Occipital lobe (tissue), 2 donors: Measurements from ENCODE around the gene CLIC2. TPM values are rescaled to one million over a fixed set of nuclear protein-coding genes. Genes with fewer than 3 reads are reported as not detected.
"Not testable (repeated sequence)": the region's sequence is repeated elsewhere in the genome, so short reads cannot be mapped to it uniquely, and the experiment has no call there.

Source experiments
- DNase-seq: peaks from one replicate; lab custom pipeline; 2025; lab: John Stamatoyannopoulos, UW
- total RNA-seq: library from RNA; depleted of rRNA; stranded (reverse); fragments of >200 nt; gene quantifications from one replicate; pipeline ENCODE4 v1.2.3, GENCODE V29; 2014

CLIC2 gene
- 5.1 TPM for total RNA-seq

DNA sequence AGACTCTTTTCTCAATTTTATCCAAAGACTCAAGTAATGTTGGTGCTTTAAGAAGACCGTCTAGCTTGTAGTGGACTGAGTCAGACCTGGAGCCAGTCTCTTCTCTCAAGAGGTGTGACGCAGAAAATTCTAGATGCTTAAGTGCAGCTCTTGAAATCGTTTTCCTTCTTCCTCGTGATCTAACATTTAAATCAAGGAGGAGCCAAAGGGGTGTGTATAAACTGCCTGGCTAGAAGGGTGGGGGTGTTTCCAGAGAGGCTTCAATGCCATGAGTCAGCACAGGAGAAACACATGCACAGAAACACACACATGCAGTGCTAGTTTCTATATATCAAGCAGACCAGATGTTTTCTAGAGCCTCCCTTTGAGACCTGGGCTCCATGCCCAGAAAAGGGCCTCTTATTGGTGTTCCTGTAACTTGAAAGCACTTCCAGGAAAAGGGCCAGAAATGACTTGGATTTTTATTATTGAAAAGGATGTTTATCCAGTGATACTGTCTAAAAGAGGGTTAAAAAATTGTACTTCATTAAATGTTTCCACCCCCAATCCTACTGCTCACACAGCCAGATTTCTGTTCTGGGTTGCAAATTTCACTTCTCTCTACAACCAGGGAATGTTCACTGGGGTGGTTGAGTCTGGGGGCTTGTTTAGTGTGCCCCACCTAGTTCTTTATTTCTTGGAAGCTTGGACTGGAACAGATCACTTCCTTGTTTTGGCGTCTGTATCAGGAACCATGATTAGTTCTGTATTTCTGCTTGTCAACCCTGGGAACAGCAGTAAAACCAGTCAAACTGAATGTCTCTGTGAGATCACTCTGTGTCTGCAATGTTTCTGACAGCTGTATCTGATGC, at the start of gene CLIC2:
CLIC2 (minus strand) TSS at position 129 of the 851 bp plus-strand sequence. CDS start 187 bp downstream, outside the sequence.
- peak; percentile 1 for DNase-seq

DNA sequence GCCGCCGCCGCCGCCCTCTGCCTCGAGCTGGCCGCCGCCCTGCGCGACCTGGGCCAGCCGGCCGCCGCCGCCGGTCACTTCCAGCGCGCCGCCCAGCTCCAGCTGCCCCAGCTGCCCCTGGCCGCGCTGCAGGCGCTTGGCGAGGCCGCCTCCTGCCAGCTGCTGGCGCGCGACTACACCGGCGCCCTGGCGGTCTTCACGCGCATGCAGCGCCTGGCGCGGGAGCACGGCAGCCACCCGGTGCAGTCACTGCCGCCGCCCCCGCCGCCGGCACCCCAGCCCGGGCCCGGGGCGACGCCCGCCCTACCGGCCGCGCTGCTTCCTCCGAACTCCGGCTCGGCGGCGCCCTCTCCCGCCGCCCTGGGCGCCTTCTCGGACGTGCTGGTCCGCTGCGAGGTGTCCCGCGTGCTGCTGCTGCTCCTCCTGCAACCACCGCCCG, 48.1 kb upstream of the CLIC2 start:
- DNase-seq = not testable (repeated sequence)

DNA sequence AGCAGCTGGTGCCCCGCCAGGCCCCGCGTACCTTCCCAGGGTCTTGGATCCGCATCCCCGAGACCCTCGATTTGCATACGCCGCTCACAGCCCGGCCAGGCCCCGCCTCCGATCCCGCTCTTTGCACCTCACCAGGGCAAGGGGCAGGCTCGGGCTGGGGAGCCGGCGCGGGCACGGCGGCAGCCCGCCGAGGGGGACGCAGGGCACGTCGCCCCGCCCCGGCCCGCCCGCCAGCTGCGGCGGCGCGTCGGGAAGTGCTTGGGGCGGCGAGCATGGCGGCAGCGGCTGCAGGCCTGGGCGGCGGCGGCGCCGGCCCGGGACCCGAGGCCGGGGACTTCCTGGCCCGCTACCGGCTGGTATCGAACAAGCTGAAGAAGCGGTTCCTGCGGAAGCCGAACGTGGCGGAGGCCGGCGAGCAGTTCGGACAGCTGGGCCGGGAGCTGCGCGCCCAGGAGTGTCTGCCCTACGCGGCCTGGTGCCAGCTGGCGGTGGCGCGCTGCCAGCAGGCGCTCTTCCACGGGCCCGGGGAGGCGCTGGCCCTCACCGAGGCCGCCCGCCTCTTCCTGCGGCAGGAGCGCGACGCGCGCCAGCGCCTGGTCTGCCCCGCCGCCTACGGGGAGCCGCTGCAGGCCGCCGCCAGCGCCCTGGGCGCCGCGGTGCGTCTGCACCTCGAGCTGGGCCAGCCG, 47.6 kb upstream of the CLIC2 start, which contains the start of gene F8A2:
F8A2 (plus strand) TSS at position 253 of the 686 bp plus-strand sequence; CDS start at position 273, 20 bp downstream.
- not testable (repeated sequence) for DNase-seq

DNA sequence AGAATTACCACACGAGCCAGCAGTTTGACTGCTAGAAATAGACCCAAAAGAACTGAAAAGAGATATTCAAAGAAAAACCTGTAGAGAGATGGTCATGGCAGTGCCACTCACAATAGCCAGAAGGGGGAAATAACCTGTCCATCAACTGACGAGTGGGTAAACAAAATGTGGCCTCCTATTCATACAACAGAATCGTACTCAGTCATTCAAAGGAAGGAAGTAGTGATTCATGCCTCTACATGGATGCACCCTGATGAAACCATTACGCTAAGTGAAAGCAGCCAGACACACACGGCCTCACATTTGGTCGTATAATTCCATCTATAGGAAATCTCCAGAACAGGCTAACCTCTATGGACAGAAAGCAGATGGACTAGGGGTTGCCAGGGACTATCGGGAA, 45.4 kb upstream of the CLIC2 start:
- not testable (repeated sequence) for DNase-seq

DNA sequence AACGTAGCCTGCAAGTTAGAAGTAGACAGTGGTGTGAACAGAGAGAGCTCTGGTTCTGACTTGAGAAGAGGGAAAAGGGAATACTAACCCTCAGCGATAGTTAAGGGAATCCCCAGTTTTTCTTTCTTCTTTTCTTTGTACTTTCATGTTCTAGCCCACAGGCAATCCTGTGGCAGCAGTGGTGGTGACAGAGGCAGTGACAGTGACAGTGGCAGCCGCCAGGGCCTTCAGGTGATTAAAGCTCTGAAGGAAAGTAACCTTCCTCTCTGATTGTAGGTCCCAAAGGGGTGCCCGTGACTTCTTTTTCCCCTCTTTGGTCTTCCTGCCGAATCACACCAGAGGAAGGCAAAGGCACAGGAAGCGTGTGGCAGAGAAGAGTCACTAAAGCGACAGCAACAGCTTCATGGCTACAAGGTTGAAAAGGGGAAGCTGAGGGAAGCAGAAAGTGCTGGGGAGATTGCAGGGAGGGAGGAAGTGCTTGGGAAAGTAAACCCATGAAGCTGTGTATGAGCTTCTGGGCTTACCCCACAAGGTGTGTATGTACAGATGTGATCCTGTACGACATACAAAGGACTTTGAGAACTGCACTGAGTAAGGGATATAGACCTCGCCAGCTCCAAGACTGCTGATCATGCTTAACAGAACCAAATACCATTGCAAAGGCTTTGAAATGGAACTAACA, 39.5 kb upstream of the CLIC2 start:
- not testable (repeated sequence) for DNase-seq

DNA sequence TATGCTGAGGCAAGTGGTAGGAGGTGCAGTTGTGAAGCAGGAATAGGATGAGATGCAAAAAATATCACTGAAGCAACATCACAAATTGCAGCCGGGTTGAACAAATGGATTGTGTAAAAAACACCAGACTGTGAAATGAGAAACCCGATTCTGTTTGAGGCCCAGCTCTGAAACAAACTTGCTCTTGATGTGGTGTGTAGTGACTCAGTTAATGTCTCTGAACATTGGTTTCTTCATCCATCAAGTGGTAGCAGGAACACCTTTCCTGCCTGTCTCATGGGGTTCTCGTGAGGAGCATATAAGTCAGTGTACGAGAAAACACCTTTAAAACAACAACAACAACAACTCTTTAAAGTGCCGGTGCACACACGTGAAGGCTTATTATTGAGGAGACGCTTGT, 29.3 kb upstream of the CLIC2 start:
- DNase-seq = not testable (repeated sequence)

DNA sequence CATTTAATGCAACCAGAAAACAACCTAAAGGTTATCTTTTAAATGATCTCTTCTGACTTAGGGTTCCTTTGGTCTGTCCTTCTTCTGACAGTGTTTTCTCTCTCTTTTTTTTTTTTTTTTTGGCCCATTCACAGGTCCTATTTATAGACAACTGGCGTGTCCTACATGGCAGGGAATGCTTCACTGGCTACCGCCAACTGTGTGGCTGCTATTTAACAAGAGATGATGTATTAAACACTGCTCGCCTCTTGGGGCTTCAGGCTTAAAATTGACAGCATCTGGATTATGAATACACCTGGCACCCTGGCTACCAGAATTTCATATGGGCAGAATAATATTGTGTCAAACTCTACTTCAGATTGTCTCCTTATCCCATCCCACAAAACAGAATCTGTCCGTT, 15.0 kb upstream of the CLIC2 start:
- DNase-seq = not testable (repeated sequence)

DNA sequence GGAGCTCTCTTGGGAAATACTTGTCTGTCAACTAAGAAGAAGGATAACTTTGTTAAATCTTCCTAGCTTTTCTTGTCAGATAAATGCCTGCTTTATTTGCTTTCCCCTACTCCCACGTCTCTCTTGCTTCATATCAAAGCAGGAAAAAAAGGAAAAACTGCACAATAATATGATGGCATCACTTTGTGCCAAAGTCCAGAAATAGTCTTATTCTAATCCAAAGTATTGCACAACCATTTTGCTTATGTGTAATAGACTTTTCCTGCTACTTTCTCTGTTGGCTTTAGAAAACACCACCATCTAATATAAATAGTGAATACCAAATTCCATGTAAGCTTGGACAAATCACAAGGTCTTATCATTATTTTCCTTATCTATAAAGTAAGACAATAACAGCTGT, 11.3 kb upstream of the CLIC2 start:
- DNase-seq = not testable (repeated sequence)

DNA sequence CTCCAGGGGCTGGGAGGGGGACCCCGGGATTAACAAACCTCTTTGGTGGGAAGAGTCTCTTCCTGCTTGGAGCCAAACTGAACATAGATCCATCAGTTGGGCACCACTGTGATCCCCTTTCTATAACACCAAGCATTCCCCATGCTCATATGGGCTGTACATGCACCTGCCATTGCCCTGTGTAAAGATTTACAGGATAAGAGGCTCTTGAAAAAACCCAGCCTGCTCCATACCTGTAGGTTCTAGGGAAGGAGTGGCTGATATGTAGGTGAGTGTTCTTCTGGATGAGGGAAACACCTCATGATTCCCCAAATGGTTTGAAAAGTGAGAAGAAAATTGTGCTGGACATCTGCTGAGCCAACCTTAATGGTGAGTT, 911 bp upstream of the CLIC2 start:
- not testable (repeated sequence) for DNase-seq

DNA sequence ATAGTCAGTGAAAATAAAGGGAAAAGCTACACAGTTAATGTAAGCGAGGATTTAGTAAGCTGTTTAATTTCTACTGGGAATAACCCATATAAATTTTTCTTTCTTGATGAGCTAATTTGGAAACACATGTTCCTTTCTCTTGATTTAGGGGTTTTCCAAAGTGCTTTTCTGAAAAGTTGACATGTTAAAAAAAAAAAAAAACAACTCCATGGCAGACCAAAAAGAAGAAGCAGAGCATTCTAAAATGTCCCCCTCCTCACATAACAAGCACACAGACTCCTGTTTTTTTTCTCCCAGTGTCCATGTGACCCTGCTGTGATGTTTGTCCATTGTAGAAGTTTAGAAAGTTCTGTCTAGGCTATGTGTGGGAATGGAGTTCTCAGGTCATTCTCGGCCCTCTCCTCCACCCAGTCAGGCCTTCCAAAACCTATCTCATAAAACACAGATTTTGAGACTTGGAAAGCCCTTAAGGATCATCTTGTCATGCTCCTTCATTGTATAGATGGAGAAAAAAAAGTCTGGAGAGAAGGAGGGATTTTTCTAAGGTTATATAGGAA, 792 bp downstream of the CLIC2 start:
- DNase-seq = no peak

DNA sequence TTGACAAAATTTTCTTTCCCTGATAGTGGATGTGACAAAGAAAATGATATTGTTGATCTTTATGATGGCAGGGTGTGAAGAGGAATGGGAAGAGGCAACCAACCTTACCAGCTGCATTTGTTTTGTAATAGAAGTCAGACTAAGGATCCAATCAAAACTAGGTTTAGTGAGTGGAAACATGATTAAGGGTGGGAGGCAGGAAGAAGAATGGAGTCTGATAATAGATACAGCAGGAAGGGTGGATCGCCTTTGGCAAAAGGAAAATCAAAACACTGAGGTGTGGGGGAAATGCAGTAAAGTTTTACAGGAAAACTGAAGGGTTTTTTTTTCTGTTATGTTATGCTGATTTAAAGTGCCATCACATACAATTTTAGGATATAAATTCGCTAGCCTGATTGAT, 3.4 kb downstream of the CLIC2 start:
- DNase-seq = no peak

DNA sequence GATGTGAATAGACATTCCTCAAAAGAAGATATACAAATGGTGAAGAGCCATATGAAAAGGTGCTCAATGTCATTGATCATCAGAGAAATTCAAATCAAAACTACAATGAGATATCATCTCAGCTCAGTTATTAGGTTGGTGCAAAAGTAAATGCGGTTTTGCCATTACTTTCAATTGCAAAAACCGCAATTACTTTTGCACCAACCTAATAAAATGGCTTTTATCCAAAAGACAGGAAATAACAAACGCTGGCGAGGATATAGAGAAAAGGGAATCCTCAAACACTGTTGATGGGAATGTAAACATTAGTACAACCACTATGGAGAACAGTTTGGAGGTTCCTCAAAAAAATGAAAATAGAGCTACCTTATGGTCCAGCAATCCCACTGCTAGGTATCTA, 5.1 kb downstream of the CLIC2 start:
- DNase-seq = no peak

DNA sequence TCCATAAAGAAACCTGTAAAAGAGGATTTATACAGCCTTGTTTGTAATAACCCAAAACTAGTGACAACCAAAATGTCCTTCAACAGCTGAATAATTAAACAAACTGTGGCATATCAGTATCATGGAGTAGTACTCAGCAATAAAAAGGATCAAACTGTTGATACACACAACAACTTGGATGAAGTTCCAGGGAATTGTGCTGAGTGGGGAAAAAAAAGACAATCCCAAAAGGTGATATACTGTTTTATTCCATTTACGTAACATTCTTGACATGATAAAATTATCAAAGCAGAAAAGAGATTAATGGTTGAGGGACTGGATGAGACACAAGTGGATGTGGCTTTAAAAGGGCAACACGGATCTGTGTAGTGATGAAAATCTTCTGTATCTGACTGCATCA, 7.8 kb downstream of the CLIC2 start:
- no peak for DNase-seq

DNA sequence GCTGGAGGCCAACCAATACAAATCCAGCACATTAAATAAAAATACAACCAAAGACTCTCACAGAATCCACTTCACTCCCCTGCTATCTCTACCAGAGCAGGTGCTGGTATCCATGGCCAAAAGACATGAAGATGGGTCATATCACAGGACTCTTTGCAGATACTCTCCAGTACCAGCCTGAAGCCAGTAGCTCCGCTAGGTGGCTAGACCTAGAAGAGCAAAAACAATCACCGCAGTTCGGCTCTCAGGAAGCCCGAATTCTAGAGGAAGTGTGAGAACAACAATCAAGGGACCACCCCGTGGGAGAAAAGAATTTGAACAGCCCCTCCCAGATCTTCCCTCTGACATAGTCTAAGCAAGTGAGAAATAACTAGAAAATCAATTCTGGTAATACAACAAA, 20.2 kb downstream of the CLIC2 start:
- no peak for DNase-seq

DNA sequence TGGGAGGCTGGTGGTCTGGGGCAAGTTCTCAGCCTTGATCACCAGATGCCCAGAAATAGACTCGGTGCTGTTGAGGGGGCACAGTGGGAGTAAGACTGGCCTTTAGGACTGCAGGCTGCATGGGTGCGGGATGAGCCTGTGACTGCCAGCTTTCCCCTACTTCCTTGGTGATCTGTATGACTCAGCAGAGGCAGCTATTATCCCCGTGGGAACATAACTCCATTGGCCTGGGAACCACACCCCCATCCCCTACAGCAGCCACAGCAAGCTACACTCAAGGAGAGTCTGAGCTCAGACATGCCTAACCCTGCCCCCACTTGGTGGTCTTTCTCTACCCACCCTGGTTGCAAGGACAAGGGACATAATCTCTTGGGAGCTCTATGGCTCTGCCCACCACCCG, 20.6 kb downstream of the CLIC2 start:
- no peak for DNase-seq

DNA sequence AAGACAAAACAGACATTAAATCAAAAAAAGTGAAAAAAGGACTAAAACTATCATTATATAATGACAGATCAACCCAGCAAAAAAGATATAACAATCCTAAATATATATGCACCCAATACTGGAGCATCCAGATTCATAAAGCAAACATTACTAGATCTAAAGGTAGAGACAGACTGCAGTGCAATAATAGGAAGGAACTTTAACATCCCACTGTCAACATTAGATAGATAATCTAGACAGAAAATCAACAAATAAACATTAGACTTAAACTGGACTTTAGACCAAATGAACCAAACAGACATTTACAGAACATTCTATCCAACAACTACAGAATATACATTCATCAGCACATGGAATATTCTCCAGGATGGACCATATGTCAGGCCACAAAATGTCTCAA, 40.6 kb downstream of the CLIC2 start:
- DNase-seq = no peak

DNA sequence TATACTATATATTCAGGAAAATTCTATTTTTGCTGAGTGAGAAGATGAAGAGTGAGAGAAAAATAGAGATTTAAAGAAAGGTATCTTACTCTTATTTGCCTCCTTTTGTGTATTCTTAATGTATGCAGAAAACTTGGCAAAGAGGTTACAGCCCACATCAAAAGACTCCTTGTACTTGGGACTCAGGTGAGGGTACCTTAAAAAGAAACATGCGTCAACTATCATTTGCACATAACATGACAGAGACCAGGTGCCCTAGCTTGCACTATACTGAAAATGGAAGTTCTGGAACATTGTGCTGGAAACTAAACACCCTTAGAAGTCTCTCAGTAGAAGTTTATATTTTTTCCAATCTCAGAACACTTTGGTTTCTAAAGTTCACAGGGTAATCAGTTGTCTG, 54.5 kb downstream of the CLIC2 start:
- DNase-seq = no peak

DNA sequence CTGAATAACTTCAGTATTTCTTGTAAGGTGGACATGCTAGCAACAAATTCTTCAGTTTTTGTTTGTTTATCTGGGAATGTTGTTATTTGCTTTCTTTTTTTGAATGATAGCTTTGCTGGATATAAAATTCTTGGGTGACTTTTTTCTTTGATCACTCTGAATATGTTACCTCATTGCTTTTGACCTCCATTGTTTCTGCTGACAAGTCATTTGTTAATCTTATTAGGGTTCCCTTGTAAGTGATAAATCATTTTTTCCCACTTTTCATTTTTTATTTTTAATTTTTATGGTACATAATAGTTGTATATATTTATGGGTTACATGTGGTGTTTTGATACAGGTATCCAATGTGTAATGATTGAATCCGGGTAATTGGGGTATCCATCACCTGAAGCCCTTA, 63.4 kb downstream of the CLIC2 start:
- DNase-seq = no peak

DNA sequence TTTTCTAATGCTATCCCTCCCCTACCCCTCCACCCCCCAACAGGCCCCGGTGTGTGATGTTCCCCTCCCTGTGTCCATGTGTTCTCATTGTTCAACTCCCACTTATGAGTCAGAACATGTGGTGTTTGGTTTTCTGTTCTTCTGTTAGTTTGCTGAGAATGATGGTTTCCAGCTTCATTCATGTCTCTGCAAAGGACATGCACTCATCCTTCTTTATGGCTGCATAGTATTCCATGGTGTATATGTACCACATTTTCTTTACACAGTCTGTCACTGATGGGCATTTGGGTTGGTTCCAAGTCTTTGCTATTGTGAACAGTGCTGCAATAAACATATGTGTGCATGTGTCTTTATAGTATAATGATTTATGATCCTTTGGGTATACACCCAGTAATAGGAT, 66.4 kb downstream of the CLIC2 start:
- not testable (repeated sequence) for DNase-seq

DNA sequence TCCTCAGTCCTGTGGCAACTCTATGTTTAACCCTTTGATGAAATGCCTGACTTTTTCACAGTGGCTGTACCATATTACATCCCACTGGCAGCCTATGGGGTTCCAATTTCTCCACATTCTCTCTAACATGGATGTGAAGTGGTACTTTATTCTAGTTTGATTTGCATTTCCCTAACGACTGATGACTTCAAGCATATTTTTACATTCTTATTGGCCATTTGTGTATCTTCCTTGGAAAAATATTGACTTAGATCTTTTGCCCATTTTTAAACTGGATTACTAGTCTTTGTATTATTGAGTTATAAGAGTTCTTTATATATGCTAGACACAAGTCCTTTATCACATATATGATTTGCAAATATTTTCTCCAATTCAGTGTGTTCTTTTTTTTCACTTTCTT, 68.0 kb downstream of the CLIC2 start:
- DNase-seq = no peak

DNA sequence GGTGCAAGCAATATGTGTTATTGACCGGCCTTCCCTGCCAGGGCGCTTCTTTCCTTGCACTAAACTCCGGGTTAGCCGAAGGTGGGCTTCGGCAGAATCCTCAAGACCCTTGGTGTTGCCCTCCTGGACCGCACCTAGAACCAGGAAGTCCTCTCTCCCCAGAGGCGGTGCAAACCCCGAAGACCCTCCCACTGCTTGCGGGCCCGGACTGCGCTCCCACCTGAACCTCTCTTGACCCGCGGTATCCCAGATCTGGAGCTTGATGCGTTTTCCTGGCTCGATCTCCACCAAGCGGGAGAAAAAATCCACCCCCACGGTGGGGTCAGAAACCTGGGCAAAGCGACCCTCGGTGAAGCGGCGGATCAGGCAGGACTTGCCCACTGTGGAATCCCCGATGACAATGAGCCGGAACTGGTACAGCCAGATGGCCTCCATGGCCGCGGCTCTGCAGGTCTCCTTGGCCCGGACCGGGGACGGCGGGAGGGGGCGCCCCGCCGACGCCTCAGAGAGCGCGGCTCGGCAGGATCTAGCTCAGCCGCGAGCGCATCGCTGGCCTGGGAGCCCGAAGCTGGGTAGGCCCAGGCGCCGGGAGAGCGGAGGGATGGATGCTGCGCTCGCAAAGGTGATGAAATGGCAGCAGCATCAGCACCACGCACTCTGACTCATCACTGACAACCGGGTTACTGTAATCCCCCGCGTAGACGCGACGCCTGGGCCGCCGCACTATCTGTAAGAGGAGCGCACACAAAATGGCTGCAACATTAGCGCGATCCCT, 70.4 kb downstream of the CLIC2 start, which contains the start of gene RAB39B:
RAB39B (minus strand) TSS at position 638 of the 775 bp plus-strand sequence; CDS start at position 435, 203 bp downstream.
- peak; percentile 65 for DNase-seq
